Vagina (tissue), 2 donors: ENCODE measurements around the gene IPO5.

Experiments used
- POLR2AphosphoS5 ChIP-seq, 2 donors: sonication (generic); formaldehyde crosslinking; IDR thresholded peaks; one replicate each; pipeline ENCODE4 v1.9.0; 2017; ENCODE audit warnings: antibody characterized with exemption in 2 of 2, mild to moderate bottlenecking in 2 of 2, low read depth in 1 of 2; ENCODE audit not compliant: insufficient read depth in 1 of 2
- TF ChIP-seq, protein P1 (sequence below), 3 experiments: fragments of 450-650 bp in 2 of 3; fragments of 200-600 bp in 1 of 3; sonication (generic) in 1 of 3; IDR thresholded peaks; one replicate each; pipeline ENCODE4 v1.5.1; 2017 to 2019; ENCODE audit warnings: antibody characterized with exemption in 3 of 3, mild to moderate bottlenecking in 2 of 3, moderate library complexity in 2 of 3

GRCh38 chr13:97977982-97978381 lies 24.5 kb downstream of the IPO5 start:
- TF ChIP-seq, protein P1, sequence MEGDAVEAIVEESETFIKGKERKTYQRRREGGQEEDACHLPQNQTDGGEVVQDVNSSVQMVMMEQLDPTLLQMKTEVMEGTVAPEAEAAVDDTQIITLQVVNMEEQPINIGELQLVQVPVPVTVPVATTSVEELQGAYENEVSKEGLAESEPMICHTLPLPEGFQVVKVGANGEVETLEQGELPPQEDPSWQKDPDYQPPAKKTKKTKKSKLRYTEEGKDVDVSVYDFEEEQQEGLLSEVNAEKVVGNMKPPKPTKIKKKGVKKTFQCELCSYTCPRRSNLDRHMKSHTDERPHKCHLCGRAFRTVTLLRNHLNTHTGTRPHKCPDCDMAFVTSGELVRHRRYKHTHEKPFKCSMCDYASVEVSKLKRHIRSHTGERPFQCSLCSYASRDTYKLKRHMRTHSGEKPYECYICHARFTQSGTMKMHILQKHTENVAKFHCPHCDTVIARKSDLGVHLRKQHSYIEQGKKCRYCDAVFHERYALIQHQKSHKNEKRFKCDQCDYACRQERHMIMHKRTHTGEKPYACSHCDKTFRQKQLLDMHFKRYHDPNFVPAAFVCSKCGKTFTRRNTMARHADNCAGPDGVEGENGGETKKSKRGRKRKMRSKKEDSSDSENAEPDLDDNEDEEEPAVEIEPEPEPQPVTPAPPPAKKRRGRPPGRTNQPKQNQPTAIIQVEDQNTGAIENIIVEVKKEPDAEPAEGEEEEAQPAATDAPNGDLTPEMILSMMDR (IDR thresholded peaks at IDR 0.05), result no peak
- no peak for TF ChIP-seq POLR2AphosphoS5 (IDR thresholded peaks at IDR 0.05; ENCODE audit: insufficient read depth in 1 of 2, low read depth in 1 of 2)
